ENCODE data around the gene PRDM16.

PRDM16 gene

DNA sequence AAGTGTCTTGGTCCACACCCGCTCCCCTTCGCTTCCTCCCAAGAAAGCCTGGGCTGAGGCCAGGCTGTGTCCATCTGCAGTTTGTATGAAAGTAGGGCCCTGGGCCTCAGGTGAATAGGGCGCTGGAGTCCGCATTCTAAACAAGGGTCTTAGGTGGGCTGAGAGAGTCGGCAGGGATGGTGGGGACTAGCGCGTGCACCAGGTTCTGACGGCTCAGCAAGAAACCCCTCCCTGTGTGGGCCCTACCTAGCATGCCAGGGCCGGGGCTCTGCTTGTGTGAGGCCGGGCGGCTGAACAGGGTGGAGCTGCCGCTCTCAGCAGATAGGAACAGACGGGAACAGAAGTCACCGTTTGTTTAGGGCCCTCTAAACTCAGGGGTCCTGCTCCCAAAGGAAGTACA lies 46.0 kb upstream of the PRDM16 start:
- no peak overlapping the region for H3K4me3 ChIP-seq (ENCODE audit: low read depth, low read length)
- TF ChIP-seq, protein P1, sequence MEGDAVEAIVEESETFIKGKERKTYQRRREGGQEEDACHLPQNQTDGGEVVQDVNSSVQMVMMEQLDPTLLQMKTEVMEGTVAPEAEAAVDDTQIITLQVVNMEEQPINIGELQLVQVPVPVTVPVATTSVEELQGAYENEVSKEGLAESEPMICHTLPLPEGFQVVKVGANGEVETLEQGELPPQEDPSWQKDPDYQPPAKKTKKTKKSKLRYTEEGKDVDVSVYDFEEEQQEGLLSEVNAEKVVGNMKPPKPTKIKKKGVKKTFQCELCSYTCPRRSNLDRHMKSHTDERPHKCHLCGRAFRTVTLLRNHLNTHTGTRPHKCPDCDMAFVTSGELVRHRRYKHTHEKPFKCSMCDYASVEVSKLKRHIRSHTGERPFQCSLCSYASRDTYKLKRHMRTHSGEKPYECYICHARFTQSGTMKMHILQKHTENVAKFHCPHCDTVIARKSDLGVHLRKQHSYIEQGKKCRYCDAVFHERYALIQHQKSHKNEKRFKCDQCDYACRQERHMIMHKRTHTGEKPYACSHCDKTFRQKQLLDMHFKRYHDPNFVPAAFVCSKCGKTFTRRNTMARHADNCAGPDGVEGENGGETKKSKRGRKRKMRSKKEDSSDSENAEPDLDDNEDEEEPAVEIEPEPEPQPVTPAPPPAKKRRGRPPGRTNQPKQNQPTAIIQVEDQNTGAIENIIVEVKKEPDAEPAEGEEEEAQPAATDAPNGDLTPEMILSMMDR (IDR thresholded peaks at IDR 0.05; ENCODE audit: low read depth, low read length, missing control alignments), result no peak
- no peak for DNase-seq (ENCODE audit: low read depth)

DNA sequence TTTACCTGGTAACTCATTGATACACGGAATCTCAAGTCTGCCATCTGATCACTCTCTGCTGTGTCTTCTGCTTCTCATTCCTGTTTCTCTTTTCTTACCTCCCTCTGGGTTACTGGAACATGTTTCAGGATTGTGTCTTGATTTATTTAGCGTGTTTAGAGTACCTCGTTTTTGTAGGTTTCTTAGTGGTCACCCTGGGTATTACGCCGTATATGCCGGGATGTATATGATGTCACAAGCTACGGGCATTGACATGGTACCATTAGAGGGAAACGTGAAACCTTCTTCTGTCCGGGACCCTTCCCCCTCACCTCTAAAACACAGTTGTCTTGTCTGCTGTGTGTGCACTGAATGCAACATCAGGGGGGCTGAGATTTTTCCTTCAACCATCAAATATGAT lies 45.0 kb upstream of the PRDM16 start:
- no peak for DNase-seq (ENCODE audit: low read depth)
- TF ChIP-seq, protein P1 (IDR thresholded peaks at IDR 0.05; ENCODE audit: low read depth, low read length, missing control alignments), result peak; percentile 21
- H3K4me3 ChIP-seq (ENCODE audit: low read depth, low read length), result no peak overlapping the region

GRCh38 chr1:3024588-3024987 lies 44.4 kb upstream of the PRDM16 start:
- no peak overlapping the region for H3K4me3 ChIP-seq (ENCODE audit: low read depth, low read length)
- no peak for DNase-seq (ENCODE audit: low read depth)
- TF ChIP-seq, protein P1 (IDR thresholded peaks at IDR 0.05; ENCODE audit: low read depth, low read length, missing control alignments), result no peak

GRCh38 chr1:3026124-3026523 lies 42.9 kb upstream of the PRDM16 start:
- TF ChIP-seq, protein P1 (IDR thresholded peaks at IDR 0.05; ENCODE audit: low read depth, low read length, missing control alignments), result no peak
- H3K4me3 ChIP-seq (ENCODE audit: low read depth, low read length), result no peak overlapping the region

DNA sequence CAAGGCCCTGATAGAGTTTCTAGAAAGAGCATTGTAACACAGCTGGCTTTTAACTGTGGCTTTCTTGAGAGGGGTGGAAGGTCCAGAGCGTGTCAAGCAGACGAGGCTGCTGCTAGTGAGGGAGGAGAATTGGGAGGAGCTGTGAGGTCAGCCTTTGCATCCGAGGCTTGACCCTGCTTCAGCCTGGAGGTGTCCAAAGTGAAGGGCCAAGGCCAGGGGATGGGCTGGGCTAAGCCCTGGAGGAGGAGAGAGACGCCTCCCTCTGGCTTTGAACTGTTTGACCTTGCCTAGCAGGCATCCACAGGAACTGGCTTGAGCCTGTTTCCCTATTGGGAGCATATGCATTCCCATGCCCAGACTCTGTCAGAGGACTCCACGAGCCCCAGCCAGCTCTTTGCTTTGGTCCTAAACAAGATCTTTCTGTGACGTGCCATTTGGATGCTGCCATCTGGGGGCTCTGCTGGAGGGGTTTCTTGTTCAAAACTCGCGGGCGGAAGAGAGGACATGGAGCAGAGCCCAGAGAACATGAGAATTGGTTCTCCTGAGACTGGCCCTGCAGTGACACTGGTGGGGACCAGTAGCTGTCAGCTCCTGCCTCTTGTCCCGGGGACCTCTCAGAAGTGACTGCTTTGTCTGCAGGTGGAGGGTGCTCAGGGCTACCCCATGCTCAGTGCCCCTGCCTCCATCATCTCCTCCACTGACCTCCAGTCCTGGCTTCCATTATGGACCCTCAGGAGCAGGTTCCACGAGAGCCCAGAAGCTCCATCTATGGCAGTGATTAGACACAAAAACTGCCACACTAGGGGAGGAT lies 42.2 kb upstream of the PRDM16 start:
- no peak for DNase-seq (ENCODE audit: low read depth)
- no peak overlapping the region for H3K4me3 ChIP-seq (ENCODE audit: low read depth, low read length)
- TF ChIP-seq, protein P1 (IDR thresholded peaks at IDR 0.05; ENCODE audit: low read depth, low read length, missing control alignments), result no peak

More at GRCh38 chr1:3026124-3026523, 42.9 kb upstream of the PRDM16 start:
- no peak for DNase-seq (ENCODE audit: low read depth)

- TF ChIP-seq, protein P1 (IDR thresholded peaks at IDR 0.05; ENCODE audit: low read depth, low read length, missing control alignments), result no peak
- no peak overlapping the region for H3K4me3 ChIP-seq (ENCODE audit: low read depth, low read length)
- DNase-seq (ENCODE audit: low read depth), result no peak
These were observed 41.2 kb upstream of the PRDM16 start for GRCh38 chr1:3027611-3028371.
